Measurements from ENCODE around the gene GPR142. TPM values are rescaled to one million over a fixed set of nuclear protein-coding genes. Genes with fewer than 3 reads are reported as not detected.

The GPR142 gene, protein sequence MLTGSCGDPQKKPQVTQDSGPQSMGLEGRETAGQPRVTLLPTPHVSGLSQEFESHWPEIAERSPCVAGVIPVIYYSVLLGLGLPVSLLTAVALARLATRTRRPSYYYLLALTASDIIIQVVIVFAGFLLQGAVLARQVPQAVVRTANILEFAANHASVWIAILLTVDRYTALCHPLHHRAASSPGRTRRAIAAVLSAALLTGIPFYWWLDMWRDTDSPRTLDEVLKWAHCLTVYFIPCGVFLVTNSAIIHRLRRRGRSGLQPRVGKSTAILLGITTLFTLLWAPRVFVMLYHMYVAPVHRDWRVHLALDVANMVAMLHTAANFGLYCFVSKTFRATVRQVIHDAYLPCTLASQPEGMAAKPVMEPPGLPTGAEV
- not detected for total RNA-seq
- polyA plus RNA-seq = not detected
- long read RNA-seq, donor 1 = 0 reads
- long read RNA-seq, donor 2 = 0 reads
- long read RNA-seq, donor 3 = 0 reads

- peak within 1 kb of the TSS in 2 of 12 donors; percentile 17 to 19 for H3K4me3 ChIP-seq
- no peaks in the 10 kb centered on the region for H3K36me3 ChIP-seq
- no peak for ATAC-seq
- 70 to 93% (median 88%) methylated on average over 2 to 5 of the region's 5 CpGs for WGBS, 4 donors
- DNase-seq = no peak
- intact Hi-C loops (cut with DNase I) = loop anchor here in 3 of 10 donors (5.0 to 10.0 kb wide), 5 partner anchors 125 to 238 kb away; partner anchors contain the start of gene TTYH2 (in 2 of the 3)
- no peaks in the 10 kb centered on the region for H3K9me3 ChIP-seq
- peaks cover 0 to 18% (median 8%) of the 10 kb centered on the region in 12 donors for H3K4me1 ChIP-seq
- no peak within 1 kb of the TSS for H3K27ac ChIP-seq
- TF ChIP-seq CTCF (IDR thresholded peaks at IDR 0.05) (no peak), POLR2A (IDR thresholded peaks at IDR 0.05) (no peak)
- peaks cover 0 to 9% (median 0%) of the 10 kb centered on the region in 9 donors for H3K27me3 ChIP-seq
Measured at GRCh38 chr17:74367206-74367605, at the start of gene GPR142. TSS of gene GPR142 (plus strand) at chr17:74367506. CDS start at chr17:74369541, 2,035 bp downstream.

DNA sequence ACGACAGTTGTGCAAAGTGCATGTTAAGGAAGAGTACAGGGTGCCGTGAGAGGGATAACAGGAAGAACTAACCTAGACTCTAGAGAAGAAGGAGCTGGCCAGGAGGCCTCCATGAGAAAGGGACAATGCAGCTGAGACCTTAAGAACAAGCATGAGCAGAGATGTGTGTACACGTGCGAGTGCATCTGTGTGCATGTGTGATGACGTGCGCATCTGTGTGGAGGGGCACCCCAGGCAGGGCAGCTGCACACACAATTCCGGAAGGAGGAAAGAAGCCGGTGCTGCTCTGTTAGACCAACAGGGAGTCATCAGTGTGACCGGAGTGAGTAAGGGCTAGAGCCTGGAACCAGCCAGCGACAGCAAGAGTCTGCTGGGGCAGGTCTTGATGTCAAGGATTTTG is 48.9 kb upstream of the GPR142 start:
- no peak overlapping the region for H3K27ac ChIP-seq
- no peaks in the 10 kb centered on the region for H3K9me3 ChIP-seq
- H3K27me3 ChIP-seq = no peaks in the 10 kb centered on the region
- WGBS, 4 donors = 83 to 94% (median 86%) methylated on average over 10 of the region's 10 CpGs
- TF ChIP-seq CTCF (IDR thresholded peaks at IDR 0.05) (no peak), POLR2A (IDR thresholded peaks at IDR 0.05) (no peak)
- no peak overlapping the region for H3K4me3 ChIP-seq
- intact Hi-C loops (cut with DNase I) = no loop called here
- ATAC-seq (no peak), DNase-seq (no peak)
- H3K36me3 ChIP-seq = no peaks in the 10 kb centered on the region
- H3K4me1 ChIP-seq = no peaks in the 10 kb centered on the region

GRCh38 chr17:74324521-74324920 is 42.8 kb upstream of the GPR142 start:
- Histone ChIP-seq H3K36me3 (no peaks in the 10 kb centered on the region), H3K4me1 (peaks cover 7 to 30% (median 15%) of the 10 kb centered on the region in 12 donors), H3K27me3 (peaks cover 0 to 18% (median 0%) of the 10 kb centered on the region in 9 donors), H3K9me3 (no peaks in the 10 kb centered on the region), H3K4me3 (no peak overlapping the region), H3K27ac (peak overlapping the region in 2 of 12 donors; percentile 39 to 46)
- DNase-seq = no peak
- WGBS, 4 donors = 88 to 96% (median 92%) methylated on average over 6 of the region's 6 CpGs
- no peak for TF ChIP-seq POLR2A (IDR thresholded peaks at IDR 0.05)
- TF ChIP-seq CTCF (IDR thresholded peaks at IDR 0.05) = no peak
- intact Hi-C loops (cut with DNase I) = no loop called here
- ATAC-seq = no peak

DNA sequence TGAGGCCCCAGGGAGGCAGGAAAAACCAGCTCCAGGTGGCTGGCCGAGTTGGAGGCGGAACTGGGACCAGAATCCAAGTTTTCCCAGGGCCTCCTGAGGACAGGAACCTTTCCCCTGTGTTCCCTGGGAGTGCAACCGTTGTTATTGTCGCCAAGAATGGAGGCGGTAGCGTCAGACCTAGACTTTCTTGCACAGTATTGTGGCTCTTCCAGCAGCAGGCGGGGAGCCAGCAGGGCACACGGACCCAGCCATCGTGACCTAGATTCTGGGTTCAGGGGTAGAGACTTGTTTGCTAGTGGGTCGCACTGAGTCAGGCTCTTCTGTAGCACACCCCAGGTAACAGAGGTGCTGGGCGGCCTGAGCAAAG is 41.9 kb upstream of the GPR142 start:
- TF ChIP-seq POLR2A (IDR thresholded peaks at IDR 0.05) (no peak), CTCF (IDR thresholded peaks at IDR 0.05) (no peak)
- Histone ChIP-seq H3K27ac (peak overlapping the region in 10 of 12 donors; percentile 6 to 53 (median 38)), H3K9me3 (no peaks in the 10 kb centered on the region), H3K4me1 (peaks cover 7 to 30% (median 15%) of the 10 kb centered on the region in 12 donors), H3K36me3 (no peaks in the 10 kb centered on the region), H3K4me3 (peak overlapping the region in 11 of 12 donors; percentile 43 to 61 (median 52)), H3K27me3 (peaks cover 0 to 18% (median 0%) of the 10 kb centered on the region in 9 donors)
- ATAC-seq (peak in 3 of 4 donors; percentile 33 to 61 (median 59)), DNase-seq (no peak)
- intact Hi-C loops (cut with DNase I) = no loop called here
- WGBS, 4 donors = 19 to 38% (median 30%) methylated on average over 5 to 11 of the region's 11 CpGs

Measured in heart left ventricle (tissue), 16 donors.